Naive thymus-derived CD8-positive, alpha-beta T cell (primary cell): ENCODE results near the gene ING4. TPM values are rescaled to one million over a fixed set of nuclear protein-coding genes. Genes with fewer than 3 reads are reported as not detected.
A peak's percentile ranks its signal among the peaks of the same experiment; 100 is the strongest.

ENCODE experiments used
- ATAC-seq, 2 donors: fragments of 150-1000 bp; cut with Tn5 transposase in 1 of 2; sonication (Bioruptor Pico), chemical (Tn5 transposase) in 1 of 2; 1 replicate in 1 of 2; 2 replicates in 1 of 2; pipeline ENCODE4 v1.10.0; 2021; ENCODE audit warnings: mild to moderate bottlenecking in 2 of 2, moderate library complexity in 2 of 2
- POLR2A ChIA-PET: fragments of 350-600 bp; sonication (Branson Sonifier 250); formaldehyde crosslinking; loops from one replicate; lab custom pipeline; 2021; ENCODE audit warnings: antibody characterized with exemption; lab: Charles Lee
- DNase-seq, 10 donors: peaks; one replicate each; pipeline versions ENCODE4 v3.0.0 to v3.0.0-alpha.2; 2020 to 2022
- H3K27ac Mint-ChIP-seq, 10 donors: one replicate each; pipeline ENCODE4 v1.8.0; 2020 to 2022; ENCODE audit warnings: mild to moderate bottlenecking in 10 of 10, mixed read lengths in 10 of 10, moderate library complexity in 4 of 10, inconsistent platforms in 1 of 10
- H3K27me3 Mint-ChIP-seq, 5 donors: one replicate each; pipeline ENCODE4 v1.8.0; 2021 to 2022; ENCODE audit warnings: mixed read lengths in 5 of 5
- H3K36me3 Mint-ChIP-seq, 3 donors: one replicate each; pipeline ENCODE4 v1.8.0; 2020 to 2022; ENCODE audit warnings: mixed read lengths in 3 of 3, mild to moderate bottlenecking in 2 of 3, inconsistent platforms in 1 of 3
- H3K4me1 Mint-ChIP-seq, 4 donors: one replicate each; pipeline ENCODE4 v1.8.0; 2021 to 2022; ENCODE audit warnings: mixed read lengths in 4 of 4
- H3K4me3 Mint-ChIP-seq, 10 donors: one replicate each; pipeline ENCODE4 v1.8.0; 2020 to 2022; ENCODE audit warnings: mild to moderate bottlenecking in 10 of 10, mixed read lengths in 10 of 10, moderate library complexity in 6 of 10, inconsistent platforms in 1 of 10
- H3K9me3 Mint-ChIP-seq, 9 donors: one replicate each; pipeline ENCODE4 v1.8.0; 2020 to 2022; ENCODE audit warnings: mixed read lengths in 9 of 9, mild to moderate bottlenecking in 3 of 9, inconsistent platforms in 1 of 9, moderate library complexity in 1 of 9
- polyA plus RNA-seq, 3 donors: library from polyadenylated mRNA; unstranded; fragments of 300-500 nt; fragmentation: Illumina TruSeq; gene quantifications; one replicate each; pipeline ENCODE4 v1.2.3, GENCODE V29; 2021
- total RNA-seq, 8 experiments: library from RNA in 2 of 8; stranded (reverse) in 2 of 8; gene quantifications; one replicate each; pipeline ENCODE4 v1.2.3 and lab custom pipeline; 2021 to 2026

ING4 gene
- total and polyA plus RNA-seq, 5 experiments from 2014 or later, result 81.2 to 99.6 (median 90.6) TPM

DNA sequence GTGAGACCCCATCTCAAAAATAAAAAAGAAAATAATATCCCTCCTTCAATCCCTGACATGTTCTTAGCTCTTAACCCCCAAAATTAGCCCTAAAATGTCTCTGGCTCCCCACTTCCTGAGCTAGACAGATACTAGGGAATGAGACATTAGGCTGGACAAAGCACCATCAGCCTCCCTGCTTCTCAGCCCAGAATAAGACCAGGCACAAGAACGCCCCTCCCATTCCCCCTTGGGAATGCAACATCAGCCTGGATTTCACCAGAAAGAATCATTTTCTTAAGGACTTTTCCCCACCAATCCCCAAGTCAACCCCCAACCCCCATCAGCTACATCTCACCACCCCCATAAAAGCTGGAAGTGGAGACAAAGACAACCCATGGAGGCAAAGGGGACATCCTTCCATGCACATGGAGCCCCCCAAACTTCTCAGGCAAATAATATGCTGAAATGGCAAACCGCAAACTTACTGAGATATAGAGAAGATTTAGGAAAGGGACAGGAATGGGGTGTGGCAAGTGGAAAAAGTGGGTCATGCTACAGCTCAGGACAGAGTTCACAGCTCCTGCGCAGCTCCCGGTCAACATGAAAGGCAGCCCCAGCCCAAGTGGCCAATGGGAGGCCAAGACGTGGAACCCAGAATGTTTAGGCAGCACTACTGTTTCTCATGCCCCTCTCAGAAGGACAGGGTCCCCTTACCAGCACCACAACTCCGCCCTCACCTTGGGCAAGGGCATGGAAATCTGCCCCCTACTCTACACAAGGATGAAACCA lies 58.5 kb downstream of the ING4 start:
- POLR2A ChIA-PET, result interaction anchor here (0.7 to 4.9 kb wide), 14 partner anchors 9 to 120 kb away, joined by 3 to 41 read pairs (median 4); partner anchors contain the start of genes COPS7A, LPAR5, MRPL51 and ZNF384

DNA sequence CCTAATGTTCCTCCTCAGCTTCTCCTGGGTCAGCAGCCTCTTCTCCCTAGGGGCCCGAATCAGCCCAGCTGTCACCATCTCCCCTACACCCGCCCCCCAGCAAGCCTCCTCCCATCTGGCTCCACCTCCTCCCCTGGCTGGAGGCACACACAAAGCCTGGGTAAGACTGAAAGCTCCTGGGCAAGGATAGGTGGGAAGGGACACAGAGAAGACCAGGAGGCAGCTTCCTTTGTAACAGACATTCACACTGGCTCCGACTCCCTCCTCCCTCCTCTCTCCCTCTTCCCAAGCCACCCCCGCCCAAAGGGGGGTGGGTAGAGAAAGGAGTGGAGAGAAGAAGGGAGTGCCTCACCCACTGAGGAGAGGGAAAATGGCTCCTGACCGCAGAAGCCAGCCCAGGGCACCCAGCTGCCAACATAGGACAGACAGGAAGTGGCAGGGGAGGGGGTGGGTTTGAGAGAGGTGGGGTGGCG lies 59.8 kb downstream of the ING4 start:
- peak in 8 of 10 donors; percentile 13 to 77 (median 39) for DNase-seq
- POLR2A ChIA-PET, result interaction anchor here (0.6 to 4.9 kb wide), 13 partner anchors 11 to 110 kb away, joined by 3 to 41 read pairs (median 6); partner anchors contain the start of genes MRPL51 and ZNF384
- H3K9me3 Mint-ChIP-seq, result no peaks in the 10 kb centered on the region
- peak overlapping the region in 4 of 10 donors; percentile 77 to 96 (median 95) for H3K4me3 Mint-ChIP-seq
- H3K36me3 Mint-ChIP-seq, result peaks cover 1 to 50% (median 25%) of the 10 kb centered on the region in 3 donors
- H3K27me3 Mint-ChIP-seq, result no peaks in the 10 kb centered on the region
- peak overlapping the region in 9 of 10 donors; percentile 78 to 97 (median 92) for H3K27ac Mint-ChIP-seq
- ATAC-seq, result no peak
- peaks cover 38 to 58% (median 52%) of the 10 kb centered on the region in 4 donors for H3K4me1 Mint-ChIP-seq

More for the DNA sequence above, 58.5 kb downstream of the ING4 start:
- Mint-ChIP-seq H3K36me3 (peaks cover 0 to 37% (median 19%) of the 10 kb centered on the region in 3 donors), H3K9me3 (no peaks in the 10 kb centered on the region), H3K27ac (peak overlapping the region in 8 of 10 donors; percentile 91 to 97 (median 94)), H3K4me1 (peaks cover 38 to 58% (median 51%) of the 10 kb centered on the region in 4 donors), H3K27me3 (no peaks in the 10 kb centered on the region), H3K4me3 (peak overlapping the region in 4 of 10 donors; percentile 93 to 96 (median 95))
- ATAC-seq, result no peak
- no peak for DNase-seq

DNA sequence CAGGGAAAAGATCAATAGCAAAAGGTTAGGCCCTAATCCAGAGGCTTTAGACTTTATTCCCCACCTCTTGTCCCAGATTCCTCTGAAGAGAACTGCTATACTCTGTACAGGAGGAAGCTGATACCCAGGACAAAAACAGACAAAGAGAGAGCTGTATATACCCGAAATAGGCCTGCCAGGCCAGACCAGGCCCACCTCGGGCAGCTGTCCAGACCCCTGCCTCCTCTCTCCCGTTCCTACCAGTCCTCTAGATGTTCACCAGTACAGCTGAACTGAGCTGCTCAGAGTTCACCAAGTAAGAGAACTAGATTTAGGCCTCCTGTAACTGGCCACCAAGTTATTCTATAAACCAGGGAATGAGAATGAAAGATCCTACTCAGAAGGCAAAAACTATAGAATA lies 60.4 kb downstream of the ING4 start:
- no peak for DNase-seq
- Mint-ChIP-seq H3K9me3 (no peaks in the 10 kb centered on the region), H3K4me1 (peaks cover 42 to 61% (median 54%) of the 10 kb centered on the region in 4 donors), H3K27ac (peak overlapping the region in 9 of 10 donors; percentile 78 to 97 (median 92)), H3K36me3 (peaks cover 7 to 56% (median 30%) of the 10 kb centered on the region in 3 donors), H3K4me3 (peak overlapping the region in 4 of 10 donors; percentile 77 to 96 (median 95)), H3K27me3 (no peaks in the 10 kb centered on the region)
- POLR2A ChIA-PET, result interaction anchor here (0.6 to 4.9 kb wide), 12 partner anchors 11 to 109 kb away, joined by 3 to 41 read pairs (median 4); partner anchors contain the start of genes GAPDH and MRPL51
- no peak for ATAC-seq

Other genes with a start within 250 kb of the ING4 start
- 100 to 1,000 TPM; 149 to 150 TPM for gene CD27, start 218.2 kb downstream of the ING4 start, total RNA-seq
- gene CD27, start 218.2 kb downstream of the ING4 start, polyA plus RNA-seq, result 100 to 1,000 TPM; 391 to 632 (median 577) TPM
- gene TAPBPL, start 211.1 kb downstream of the ING4 start, total RNA-seq, result 10 to 100 TPM; 42.5 to 45.4 TPM
- 100 to 1,000 TPM in 2 of 3 donors, 10 to 100 TPM in 1; 46.0 to 126 (median 106) TPM for gene TAPBPL, start 211.1 kb downstream of the ING4 start, polyA plus RNA-seq
- gene VAMP1, start 192.4 kb downstream of the ING4 start, total RNA-seq, result 10 to 100 TPM; 91.4 to 92.6 TPM
- 10 to 100 TPM in 2 of 3 donors, 1 to 10 TPM in 1; 9.7 to 13.6 (median 10.9) TPM for gene VAMP1, start 192.4 kb downstream of the ING4 start, polyA plus RNA-seq
- gene MRPL51, start 169.9 kb downstream of the ING4 start, total RNA-seq, result 10 to 100 TPM; 71.6 to 77.3 TPM
- gene MRPL51, start 169.9 kb downstream of the ING4 start, polyA plus RNA-seq, result 100 to 1,000 TPM; 220 to 230 (median 224) TPM
- 10 to 100 TPM; 40.4 to 46.3 TPM for gene NCAPD2, start 169.0 kb downstream of the ING4 start, total RNA-seq
- gene NCAPD2, start 169.0 kb downstream of the ING4 start, polyA plus RNA-seq, result 10 to 100 TPM; 24.7 to 45.3 (median 28.1) TPM
- gene GAPDH, start 128.6 kb downstream of the ING4 start, total RNA-seq, result 100 to 1,000 TPM; 355 to 363 TPM
- gene GAPDH, start 128.6 kb downstream of the ING4 start, polyA plus RNA-seq, result 1,000 to 10,000 TPM; 1,014 to 1,110 (median 1,062) TPM
- 10 to 100 TPM; 40.9 to 45.9 TPM for gene IFFO1, start 107.1 kb downstream of the ING4 start, total RNA-seq
- 10 to 100 TPM in 1 of 3 donors, 1 to 10 TPM in 2; 3.7 to 10.8 (median 4.4) TPM for gene IFFO1, start 107.1 kb downstream of the ING4 start, polyA plus RNA-seq
- gene NOP2, start 94.8 kb downstream of the ING4 start, total RNA-seq, result 100 to 1,000 TPM in 1 of 2 experiments, 10 to 100 TPM in 1; 99.2 to 104 TPM
- 10 to 100 TPM; 23.6 to 41.7 (median 24.7) TPM for gene NOP2, start 94.8 kb downstream of the ING4 start, polyA plus RNA-seq
- 100 to 1,000 TPM; 296 to 308 TPM for gene CHD4, start 55.7 kb downstream of the ING4 start, total RNA-seq
- 10 to 100 TPM; 31.4 to 57.3 (median 56.9) TPM for gene CHD4, start 55.7 kb downstream of the ING4 start, polyA plus RNA-seq
- 10 to 100 TPM; 16.6 to 18.9 TPM for gene LPAR5, start 27.2 kb downstream of the ING4 start, total RNA-seq
- 10 to 100 TPM in 2 of 3 donors, 1 to 10 TPM in 1; 7.9 to 14.2 (median 12.2) TPM for gene LPAR5, start 27.2 kb downstream of the ING4 start, polyA plus RNA-seq
- gene ACRBP, start 15.7 kb downstream of the ING4 start, total RNA-seq, result 10 to 100 TPM; 13.8 to 14.3 TPM
- gene ACRBP, start 15.7 kb downstream of the ING4 start, polyA plus RNA-seq, result under 1 TPM in 2 of 3 donors, not detected in 1; 0.43 to 0.50 TPM
- gene ZNF384, start 26.3 kb upstream of the ING4 start, total RNA-seq, result 10 to 100 TPM; 90.5 to 94.8 TPM
- gene ZNF384, start 26.3 kb upstream of the ING4 start, polyA plus RNA-seq, result 10 to 100 TPM; 17.6 to 39.6 (median 26.3) TPM
- 1 to 10 TPM in 1 of 2 experiments, under 1 TPM in 1; 0.41 to 1.2 TPM for gene PIANP, start 37.7 kb upstream of the ING4 start, total RNA-seq
- gene PIANP, start 37.7 kb upstream of the ING4 start, polyA plus RNA-seq, result under 1 TPM in 2 of 3 donors, not detected in 1; 0.06 to 0.30 TPM
- 10 to 100 TPM; 27.0 to 35.4 TPM for gene COPS7A, start 60.9 kb upstream of the ING4 start, total RNA-seq
- 10 to 100 TPM; 34.9 to 42.4 (median 36.2) TPM for gene COPS7A, start 60.9 kb upstream of the ING4 start, polyA plus RNA-seq
- 10 to 100 TPM; 87.6 to 98.9 TPM for gene MLF2, start 90.0 kb upstream of the ING4 start, total RNA-seq
- gene MLF2, start 90.0 kb upstream of the ING4 start, polyA plus RNA-seq, result 100 to 1,000 TPM in 2 of 3 donors, 10 to 100 TPM in 1; 98.5 to 133 (median 126) TPM
- under 1 TPM in 1 of 2 experiments, not detected in 1; 0.55 TPM for gene PTMS, start 103.2 kb upstream of the ING4 start, total RNA-seq
- 1 to 10 TPM in 1 of 3 donors, not detected in 2; 4.8 TPM for gene PTMS, start 103.2 kb upstream of the ING4 start, polyA plus RNA-seq
- under 1 TPM; 0.60 to 0.75 TPM for gene LAG3, start 109.4 kb upstream of the ING4 start, total RNA-seq
- 10 to 100 TPM in 1 of 3 donors, under 1 TPM in 2; 0.47 to 14.5 (median 0.59) TPM for gene LAG3, start 109.4 kb upstream of the ING4 start, polyA plus RNA-seq
- gene CD4, start 126.4 kb upstream of the ING4 start, total RNA-seq, result 1 to 10 TPM; 1.4 to 1.5 TPM
- 1 to 10 TPM in 1 of 3 donors, under 1 TPM in 2; 0.39 to 1.3 (median 0.53) TPM for gene CD4, start 126.4 kb upstream of the ING4 start, polyA plus RNA-seq
- not detected for gene GPR162, start 158.7 kb upstream of the ING4 start, total RNA-seq
- gene GPR162, start 158.7 kb upstream of the ING4 start, polyA plus RNA-seq, result not detected
- gene P3H3, start 165.3 kb upstream of the ING4 start, total RNA-seq, result 1 to 10 TPM; 8.6 to 9.7 TPM
- under 1 TPM; 0.42 to 0.73 (median 0.67) TPM for gene P3H3, start 165.3 kb upstream of the ING4 start, polyA plus RNA-seq
- 1 to 10 TPM; 3.8 to 5.6 TPM for gene GNB3, start 177.8 kb upstream of the ING4 start, total RNA-seq
- gene GNB3, start 177.8 kb upstream of the ING4 start, polyA plus RNA-seq, result not detected
- 1 to 10 TPM; 2.6 to 2.7 TPM for gene CDCA3, start 188.2 kb upstream of the ING4 start, total RNA-seq
- 1 to 10 TPM in 1 of 3 donors, under 1 TPM in 1, not detected in 1; 0.50 to 1.4 TPM for gene CDCA3, start 188.2 kb upstream of the ING4 start, polyA plus RNA-seq
- gene USP5, start 189.0 kb upstream of the ING4 start, total RNA-seq, result 10 to 100 TPM; 72.7 to 78.9 TPM
- 10 to 100 TPM; 55.3 to 69.2 (median 56.7) TPM for gene USP5, start 189.0 kb upstream of the ING4 start, polyA plus RNA-seq
- 100 to 1,000 TPM; 159 to 163 TPM for gene TPI1, start 204.4 kb upstream of the ING4 start, total RNA-seq
- 100 to 1,000 TPM; 372 to 497 (median 479) TPM for gene TPI1, start 204.4 kb upstream of the ING4 start, polyA plus RNA-seq
- 10 to 100 TPM; 22.0 to 23.3 TPM for gene SPSB2, start 210.2 kb upstream of the ING4 start, total RNA-seq
- gene SPSB2, start 210.2 kb upstream of the ING4 start, polyA plus RNA-seq, result 10 to 100 TPM; 10.1 to 10.6 (median 10.2) TPM
- gene LRRC23, start 241.7 kb upstream of the ING4 start, total RNA-seq, result 10 to 100 TPM; 10.1 to 10.5 TPM
- gene LRRC23, start 241.7 kb upstream of the ING4 start, polyA plus RNA-seq, result 1 to 10 TPM; 4.7 to 9.9 (median 8.8) TPM